OCI-LY7 (cell line): Measurements from ENCODE around the gene GPR35.

Source experiments
- EZH2phosphoT487 ChIP-seq: fragments of 200-600 bp; sonication (generic); IDR thresholded peaks from 2 replicates; pipeline ENCODE4 v1.6.1; 2018; ENCODE audit warnings: low read depth, borderline replicate concordance, mild to moderate bottlenecking, mixed run types, antibody characterized with exemption, low read length, moderate library complexity, mixed read lengths
- TF ChIP-seq, protein P1 (sequence below): fragments of 200-600 bp; sonication (generic); conservative IDR thresholded peaks from 2 replicates; pipeline ENCODE4 v1.5.1; 2014; ENCODE audit warnings: mild to moderate bottlenecking, antibody characterized with exemption, low read length, moderate library complexity, mixed read lengths

DNA sequence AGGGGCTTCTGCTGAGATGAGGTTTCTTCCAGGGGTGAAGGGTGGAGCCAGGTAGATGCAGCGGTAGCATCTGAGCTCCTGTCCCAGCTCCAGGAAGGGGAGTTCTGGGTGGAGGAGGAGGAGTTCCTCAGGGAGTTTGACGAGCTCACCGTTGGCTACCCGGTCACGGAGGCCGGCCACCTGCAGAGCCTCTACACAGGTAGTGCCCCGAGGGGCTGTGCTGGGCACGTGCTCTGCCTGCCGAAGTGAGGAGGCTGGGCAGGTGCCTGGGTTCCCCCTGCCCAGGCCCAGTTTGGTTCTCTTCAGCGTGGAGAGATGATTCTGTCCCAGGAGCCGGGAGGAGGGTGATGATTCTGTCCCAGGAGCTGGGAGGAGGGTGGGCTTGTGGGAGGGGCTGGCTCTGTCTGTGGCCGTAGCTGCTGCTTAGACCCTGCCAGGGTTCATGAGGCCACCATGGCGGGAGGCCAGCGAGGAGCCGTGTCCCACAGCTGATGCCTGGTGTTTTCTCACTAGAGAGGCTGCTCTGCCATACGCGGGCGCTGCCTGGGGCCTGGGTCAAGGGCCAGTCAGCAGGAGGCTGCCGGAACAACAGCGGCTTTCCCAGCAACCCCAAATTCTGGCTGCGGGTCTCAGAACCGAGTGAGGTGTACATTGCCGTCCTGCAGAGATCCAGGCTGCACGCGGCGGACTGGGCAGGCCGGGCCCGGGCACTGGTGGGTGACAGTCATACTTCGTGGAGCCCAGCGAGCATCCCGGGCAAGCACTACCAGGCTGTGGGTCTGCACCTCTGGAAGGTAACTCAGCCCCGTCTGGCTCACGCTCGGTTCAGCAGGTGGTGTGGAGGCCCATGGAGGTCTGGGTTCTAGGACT, 30.5 kb upstream of the GPR35 start:
- TF ChIP-seq, protein P1, sequence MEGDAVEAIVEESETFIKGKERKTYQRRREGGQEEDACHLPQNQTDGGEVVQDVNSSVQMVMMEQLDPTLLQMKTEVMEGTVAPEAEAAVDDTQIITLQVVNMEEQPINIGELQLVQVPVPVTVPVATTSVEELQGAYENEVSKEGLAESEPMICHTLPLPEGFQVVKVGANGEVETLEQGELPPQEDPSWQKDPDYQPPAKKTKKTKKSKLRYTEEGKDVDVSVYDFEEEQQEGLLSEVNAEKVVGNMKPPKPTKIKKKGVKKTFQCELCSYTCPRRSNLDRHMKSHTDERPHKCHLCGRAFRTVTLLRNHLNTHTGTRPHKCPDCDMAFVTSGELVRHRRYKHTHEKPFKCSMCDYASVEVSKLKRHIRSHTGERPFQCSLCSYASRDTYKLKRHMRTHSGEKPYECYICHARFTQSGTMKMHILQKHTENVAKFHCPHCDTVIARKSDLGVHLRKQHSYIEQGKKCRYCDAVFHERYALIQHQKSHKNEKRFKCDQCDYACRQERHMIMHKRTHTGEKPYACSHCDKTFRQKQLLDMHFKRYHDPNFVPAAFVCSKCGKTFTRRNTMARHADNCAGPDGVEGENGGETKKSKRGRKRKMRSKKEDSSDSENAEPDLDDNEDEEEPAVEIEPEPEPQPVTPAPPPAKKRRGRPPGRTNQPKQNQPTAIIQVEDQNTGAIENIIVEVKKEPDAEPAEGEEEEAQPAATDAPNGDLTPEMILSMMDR, result no peak
- TF ChIP-seq EZH2phosphoT487, result no peak
